Measurements from ENCODE around the gene WDR36. TPM values are rescaled to one million over a fixed set of nuclear protein-coding genes. Genes with fewer than 3 reads are reported as not detected.

WDR36 gene
- total and polyA plus RNA-seq, 9 of the 15 experiments (the other 6 are each of a cell fraction or from before 2014, with no cell fraction given): 25.7 to 68.0 (median 41.5) TPM

- H3K4me1 ChIP-seq (replicated peaks in 1 of 2; ENCODE audit: control insufficient read depth in 2 of 2, insufficient read depth in 2 of 2, low read length in 2 of 2): no peaks in the 10 kb centered on the region
- no peak overlapping the region for H3K9ac ChIP-seq (ENCODE audit: insufficient read depth in 1 of 2, low read depth in 2 of 2, low read length in 2 of 2)
- H2AFZ ChIP-seq (ENCODE audit: low read depth, low read length): no peak overlapping the region
- ChIA-PET CTCF (ENCODE audit: low intra/inter-chr PET ratio) (no interaction called here), POLR2A (no interaction called here)
- H3K79me2 ChIP-seq (ENCODE audit: control insufficient read depth, insufficient read depth, low read length): no peaks in the 10 kb centered on the region
- no peaks in the 10 kb centered on the region for H4K20me1 ChIP-seq (replicated peaks; ENCODE audit: control insufficient read depth, insufficient read depth, low read length)
- no peaks in the 10 kb centered on the region; a peak in 2 of 5 replicates for H3K27me3 ChIP-seq (ENCODE audit: control insufficient read depth in 2 of 2, insufficient read depth in 2 of 2, low read length in 2 of 2)
- no peak overlapping the region for H3K4me2 ChIP-seq (ENCODE audit: insufficient read depth, low read length)
- WGBS (ENCODE audit: insufficient coverage, low coverage, missing lambda C conversion rate): 0% methylated on average over 1 of the region's 1 CpG
- H3K9me3 ChIP-seq (replicated peaks; ENCODE audit: control insufficient read depth, insufficient read depth, low read depth, low read length): no peaks in the 10 kb centered on the region
- DNase-seq (ENCODE audit: extremely low read depth in 1 of 4, low spot score in 3 of 4): no peak
- in situ Hi-C loops (cut with MboI) (no loop called here), intact Hi-C loops (cut with micrococcal nuclease) (no loop called here)
- H3K9me1 ChIP-seq (ENCODE audit: control insufficient read depth, insufficient read depth, low read length): no peaks in the 10 kb centered on the region
- TF ChIP-seq THAP7 (CRISPR knock-in tag; IDR thresholded peaks at IDR 0.05): no peak
- no peak for TF ChIP-seq ESRRA (IDR thresholded peaks at IDR 0.05; ENCODE audit: borderline replicate concordance, low read depth)
- TF ChIP-seq CHCHD3 (CRISPR knock-in tag; IDR thresholded peaks at IDR 0.05): no peak
- TF ChIP-seq CGGBP1 (CRISPR knock-in tag; IDR thresholded peaks at IDR 0.05): no peak
- no peak for TF ChIP-seq ZNF785 (CRISPR knock-in tag; IDR thresholded peaks at IDR 0.05)
- TF ChIP-seq HCFC1 (IDR thresholded peaks at IDR 0.05; ENCODE audit: low read depth, low read length): no peak
- TF ChIP-seq PBX2 (CRISPR knock-in tag; IDR thresholded peaks at IDR 0.05; ENCODE audit: low read depth): no peak
- no peak for TF ChIP-seq PBX2 (tag; conservative IDR thresholded peaks at IDR 0.05; ENCODE audit: low read depth)
- TF ChIP-seq ZNF644 (tag; IDR thresholded peaks at IDR 0.05; ENCODE audit: low read depth): no peak
- no peak for TF ChIP-seq ZC3H11A (IDR thresholded peaks at IDR 0.05; ENCODE audit: low read depth, low read length)
- no peak for TF ChIP-seq POLR2G (IDR thresholded peaks at IDR 0.05; ENCODE audit: low read depth, low read length)
- no peak for TF ChIP-seq CBFB (CRISPR knock-in tag; IDR thresholded peaks at IDR 0.05)
- no peak for TF ChIP-seq SOX6 (IDR thresholded peaks at IDR 0.05)
- no peak for TF ChIP-seq GATAD2B (IDR thresholded peaks at IDR 0.05; ENCODE audit: borderline replicate concordance)
- H3K27ac ChIP-seq (ENCODE audit: extremely low read depth, low read depth, low read length): no peak overlapping the region
- no peak for ATAC-seq
- H3K4me3 ChIP-seq: no peak overlapping the region
- no peaks in the 10 kb centered on the region for H3K36me3 ChIP-seq (ENCODE audit: control insufficient read depth, insufficient read depth, low read length)
- no peak for FAIRE-seq
- no TSS peak for BruUV-seq (replicated peaks)
Observed at GRCh38 chr5:111153483-111153882, 61.3 kb downstream of the WDR36 start.
